ENCODE results near the gene SNAPC2.

Gene SNAPC2

DNA sequence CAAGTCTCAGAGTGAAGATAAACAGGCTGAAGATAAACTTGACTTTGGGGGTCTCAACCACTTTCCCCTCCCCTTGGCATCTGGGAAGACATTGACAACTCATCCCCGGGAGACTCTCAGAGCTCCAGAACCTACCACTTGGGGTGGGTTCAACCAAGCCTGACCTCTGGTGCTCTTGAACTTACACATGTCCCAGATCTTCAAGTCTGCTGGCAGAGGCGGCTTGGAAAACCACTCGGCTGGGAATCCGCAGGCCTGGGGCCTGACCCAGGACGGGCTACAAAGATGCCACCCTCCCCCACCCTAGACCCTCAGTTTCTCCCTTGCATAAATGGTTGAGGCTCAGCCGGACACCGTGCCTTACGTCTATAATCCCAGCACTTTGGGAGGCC lies 31.3 kb upstream of the SNAPC2 start:
- TF ChIP-seq FOXP2 (optimal IDR thresholded peaks at IDR 0.05; ENCODE audit: borderline replicate concordance, extremely low read depth, extremely low read length, insufficient read depth) (no peak), TAF1 (IDR thresholded peaks at IDR 0.05; ENCODE audit: borderline replicate concordance, insufficient read depth, low read length) (no peak), POLR2AphosphoS5 (IDR thresholded peaks at IDR 0.05; ENCODE audit: low read depth, low read length) (no peak)
- TF ChIP-seq, protein P1, sequence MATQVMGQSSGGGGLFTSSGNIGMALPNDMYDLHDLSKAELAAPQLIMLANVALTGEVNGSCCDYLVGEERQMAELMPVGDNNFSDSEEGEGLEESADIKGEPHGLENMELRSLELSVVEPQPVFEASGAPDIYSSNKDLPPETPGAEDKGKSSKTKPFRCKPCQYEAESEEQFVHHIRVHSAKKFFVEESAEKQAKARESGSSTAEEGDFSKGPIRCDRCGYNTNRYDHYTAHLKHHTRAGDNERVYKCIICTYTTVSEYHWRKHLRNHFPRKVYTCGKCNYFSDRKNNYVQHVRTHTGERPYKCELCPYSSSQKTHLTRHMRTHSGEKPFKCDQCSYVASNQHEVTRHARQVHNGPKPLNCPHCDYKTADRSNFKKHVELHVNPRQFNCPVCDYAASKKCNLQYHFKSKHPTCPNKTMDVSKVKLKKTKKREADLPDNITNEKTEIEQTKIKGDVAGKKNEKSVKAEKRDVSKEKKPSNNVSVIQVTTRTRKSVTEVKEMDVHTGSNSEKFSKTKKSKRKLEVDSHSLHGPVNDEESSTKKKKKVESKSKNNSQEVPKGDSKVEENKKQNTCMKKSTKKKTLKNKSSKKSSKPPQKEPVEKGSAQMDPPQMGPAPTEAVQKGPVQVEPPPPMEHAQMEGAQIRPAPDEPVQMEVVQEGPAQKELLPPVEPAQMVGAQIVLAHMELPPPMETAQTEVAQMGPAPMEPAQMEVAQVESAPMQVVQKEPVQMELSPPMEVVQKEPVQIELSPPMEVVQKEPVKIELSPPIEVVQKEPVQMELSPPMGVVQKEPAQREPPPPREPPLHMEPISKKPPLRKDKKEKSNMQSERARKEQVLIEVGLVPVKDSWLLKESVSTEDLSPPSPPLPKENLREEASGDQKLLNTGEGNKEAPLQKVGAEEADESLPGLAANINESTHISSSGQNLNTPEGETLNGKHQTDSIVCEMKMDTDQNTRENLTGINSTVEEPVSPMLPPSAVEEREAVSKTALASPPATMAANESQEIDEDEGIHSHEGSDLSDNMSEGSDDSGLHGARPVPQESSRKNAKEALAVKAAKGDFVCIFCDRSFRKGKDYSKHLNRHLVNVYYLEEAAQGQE (IDR thresholded peaks at IDR 0.05; ENCODE audit: insufficient read depth in 1 of 2, low read depth in 2 of 2, low read length in 2 of 2): no peak

DNA sequence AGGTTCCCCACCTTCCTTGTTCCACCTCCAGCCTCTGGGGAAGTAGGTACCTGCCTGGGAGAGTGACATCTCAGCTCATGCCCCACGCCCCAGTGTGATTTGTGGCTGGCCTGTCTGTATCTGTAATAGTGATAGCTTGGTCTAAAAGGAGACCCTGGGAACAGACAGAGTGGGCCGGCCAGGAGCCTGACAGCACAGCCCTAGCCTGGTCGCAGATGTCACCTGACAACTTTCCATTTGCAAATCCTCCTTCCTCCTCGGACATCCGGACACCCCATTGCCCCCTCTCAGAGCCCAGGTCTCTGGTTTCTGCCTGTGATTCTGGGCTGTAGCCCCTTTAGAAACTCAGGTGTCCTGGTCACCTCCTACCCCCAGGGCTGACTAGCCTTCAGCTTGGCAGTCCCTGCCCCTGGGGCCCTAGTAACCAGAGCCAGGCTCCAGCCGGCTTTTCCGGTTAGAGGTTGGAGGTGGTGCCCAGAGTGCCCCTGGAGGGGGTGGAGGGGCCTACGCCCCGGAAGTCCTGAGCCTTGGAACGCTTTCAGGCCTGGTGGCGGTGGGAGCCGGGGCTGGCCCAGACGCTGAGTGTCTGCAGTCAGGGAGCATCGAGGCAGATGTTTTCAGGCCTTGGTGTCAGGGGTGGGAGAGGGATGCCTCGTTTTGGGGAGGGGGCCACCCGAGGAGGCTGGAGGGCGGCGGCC lies 25.4 kb upstream of the SNAPC2 start:
- TF ChIP-seq, protein P1 (IDR thresholded peaks at IDR 0.05; ENCODE audit: insufficient read depth in 1 of 2, low read depth in 2 of 2, low read length in 2 of 2): no peak
- TF ChIP-seq POLR2AphosphoS5 (IDR thresholded peaks at IDR 0.05; ENCODE audit: low read depth, low read length) (no peak), SIN3A (IDR thresholded peaks at IDR 0.05; ENCODE audit: borderline replicate concordance, insufficient read depth, low read length) (no peak), TAF1 (IDR thresholded peaks at IDR 0.05; ENCODE audit: borderline replicate concordance, insufficient read depth, low read length) (no peak)

DNA sequence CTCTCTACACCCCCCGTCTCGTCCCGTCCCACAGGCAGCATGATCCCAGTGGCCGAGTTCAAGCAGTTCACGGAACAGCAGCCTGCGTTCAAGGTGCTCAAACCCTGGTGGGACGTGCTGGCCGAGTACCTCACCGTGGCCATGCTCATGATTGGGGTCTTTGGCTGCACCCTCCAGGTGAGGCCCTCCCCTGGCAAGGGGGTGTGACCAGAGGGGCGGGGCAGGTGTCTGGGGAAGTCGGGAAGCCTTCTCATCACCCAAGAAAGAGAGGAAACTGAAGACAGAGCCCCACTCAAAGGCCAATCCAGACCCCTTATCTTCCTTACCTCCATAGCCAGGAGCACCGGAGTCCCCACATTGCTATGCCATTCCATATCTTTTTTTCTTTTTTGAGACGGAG lies 24.6 kb upstream of the SNAPC2 start:
- no peak for TF ChIP-seq SIN3A (IDR thresholded peaks at IDR 0.05; ENCODE audit: borderline replicate concordance, insufficient read depth, low read length)
- no peak for TF ChIP-seq TAF1 (IDR thresholded peaks at IDR 0.05; ENCODE audit: borderline replicate concordance, insufficient read depth, low read length)
- no peak for TF ChIP-seq FOXP2 (optimal IDR thresholded peaks at IDR 0.05; ENCODE audit: borderline replicate concordance, extremely low read depth, extremely low read length, insufficient read depth)
- TF ChIP-seq, protein P1 (IDR thresholded peaks at IDR 0.05; ENCODE audit: insufficient read depth in 1 of 2, low read depth in 2 of 2, low read length in 2 of 2): no peak
- TF ChIP-seq POLR2AphosphoS5 (IDR thresholded peaks at IDR 0.05; ENCODE audit: low read depth, low read length): no peak

DNA sequence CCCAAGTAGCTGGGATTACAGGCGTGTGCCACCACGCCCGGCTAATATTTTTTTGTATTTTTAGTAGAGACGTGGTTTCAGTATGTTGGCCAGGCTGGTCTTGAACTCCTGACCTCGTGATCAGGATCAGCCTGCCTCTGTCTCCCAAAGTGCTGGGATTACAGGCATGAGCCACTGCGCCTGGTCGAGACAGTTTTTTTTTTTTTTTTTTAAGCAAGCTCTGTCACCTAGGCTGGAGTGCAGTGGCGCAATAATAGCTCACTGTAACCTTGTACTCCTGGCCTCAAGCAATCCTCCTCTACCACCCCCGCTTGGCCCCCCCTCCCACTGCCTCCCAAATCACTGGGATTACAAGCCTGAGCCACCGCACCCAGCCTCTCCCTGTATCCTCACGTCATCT lies 22.8 kb upstream of the SNAPC2 start:
- no peak for TF ChIP-seq POLR2AphosphoS5 (IDR thresholded peaks at IDR 0.05; ENCODE audit: low read depth, low read length)
- TF ChIP-seq, protein P1 (IDR thresholded peaks at IDR 0.05; ENCODE audit: insufficient read depth in 1 of 2, low read depth in 2 of 2, low read length in 2 of 2): no peak
- TF ChIP-seq TAF1 (IDR thresholded peaks at IDR 0.05; ENCODE audit: borderline replicate concordance, insufficient read depth, low read length): no peak
- TF ChIP-seq SIN3A (IDR thresholded peaks at IDR 0.05; ENCODE audit: borderline replicate concordance, insufficient read depth, low read length): no peak
- no peak for TF ChIP-seq FOXP2 (optimal IDR thresholded peaks at IDR 0.05; ENCODE audit: borderline replicate concordance, extremely low read depth, extremely low read length, insufficient read depth)

DNA sequence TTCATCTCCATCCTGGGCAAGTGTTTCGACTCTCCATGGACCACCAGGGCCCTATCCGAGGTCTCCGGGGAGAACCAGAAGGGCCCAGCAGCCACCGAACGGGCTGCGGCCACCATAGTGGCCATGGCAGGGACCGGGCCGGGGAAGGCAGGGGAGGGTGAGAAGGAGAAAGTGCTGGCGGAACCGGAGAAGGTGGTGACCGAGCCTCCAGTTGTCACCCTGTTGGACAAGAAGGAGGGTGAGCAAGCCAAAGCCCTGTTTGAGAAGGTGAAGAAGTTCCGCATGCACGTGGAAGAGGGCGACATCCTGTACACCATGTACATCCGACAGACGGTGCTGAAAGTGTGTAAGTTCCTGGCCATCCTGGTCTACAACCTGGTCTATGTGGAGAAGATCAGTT lies 21.2 kb upstream of the SNAPC2 start:
- TF ChIP-seq, protein P1 (IDR thresholded peaks at IDR 0.05; ENCODE audit: insufficient read depth in 1 of 2, low read depth in 2 of 2, low read length in 2 of 2): no peak
- TF ChIP-seq SIN3A (IDR thresholded peaks at IDR 0.05; ENCODE audit: borderline replicate concordance, insufficient read depth, low read length): no peak
- TF ChIP-seq POLR2AphosphoS5 (IDR thresholded peaks at IDR 0.05; ENCODE audit: low read depth, low read length): no peak
- no peak for TF ChIP-seq FOXP2 (optimal IDR thresholded peaks at IDR 0.05; ENCODE audit: borderline replicate concordance, extremely low read depth, extremely low read length, insufficient read depth)
- no peak for TF ChIP-seq TAF1 (IDR thresholded peaks at IDR 0.05; ENCODE audit: borderline replicate concordance, insufficient read depth, low read length)

All from PFSK-1 (cell line).